Measurements from ENCODE around the gene PDE11A.

DNA sequence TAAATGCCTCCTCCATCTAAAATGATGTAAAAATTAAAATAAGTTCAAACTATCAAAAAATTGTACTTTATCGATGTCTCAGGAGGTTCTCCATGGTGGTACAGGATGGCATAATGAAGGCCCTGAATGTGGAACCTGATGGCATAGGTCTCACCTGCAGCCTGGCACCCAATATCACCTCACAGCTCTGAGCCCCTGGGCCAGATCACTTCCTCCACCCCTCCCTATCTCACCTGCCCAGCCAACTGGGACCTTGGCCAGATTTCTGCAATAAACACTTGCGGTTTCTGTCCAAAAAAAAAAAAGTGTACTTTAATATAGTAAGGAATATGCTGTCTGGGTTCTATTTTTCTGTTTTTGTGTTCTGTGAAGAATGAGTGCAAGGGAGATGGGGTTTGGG is 33.0 kb upstream of the PDE11A start:
- TF ChIP-seq, protein P1, sequence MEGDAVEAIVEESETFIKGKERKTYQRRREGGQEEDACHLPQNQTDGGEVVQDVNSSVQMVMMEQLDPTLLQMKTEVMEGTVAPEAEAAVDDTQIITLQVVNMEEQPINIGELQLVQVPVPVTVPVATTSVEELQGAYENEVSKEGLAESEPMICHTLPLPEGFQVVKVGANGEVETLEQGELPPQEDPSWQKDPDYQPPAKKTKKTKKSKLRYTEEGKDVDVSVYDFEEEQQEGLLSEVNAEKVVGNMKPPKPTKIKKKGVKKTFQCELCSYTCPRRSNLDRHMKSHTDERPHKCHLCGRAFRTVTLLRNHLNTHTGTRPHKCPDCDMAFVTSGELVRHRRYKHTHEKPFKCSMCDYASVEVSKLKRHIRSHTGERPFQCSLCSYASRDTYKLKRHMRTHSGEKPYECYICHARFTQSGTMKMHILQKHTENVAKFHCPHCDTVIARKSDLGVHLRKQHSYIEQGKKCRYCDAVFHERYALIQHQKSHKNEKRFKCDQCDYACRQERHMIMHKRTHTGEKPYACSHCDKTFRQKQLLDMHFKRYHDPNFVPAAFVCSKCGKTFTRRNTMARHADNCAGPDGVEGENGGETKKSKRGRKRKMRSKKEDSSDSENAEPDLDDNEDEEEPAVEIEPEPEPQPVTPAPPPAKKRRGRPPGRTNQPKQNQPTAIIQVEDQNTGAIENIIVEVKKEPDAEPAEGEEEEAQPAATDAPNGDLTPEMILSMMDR (IDR thresholded peaks at IDR 0.05 in 2 of 3, conservative IDR thresholded peaks at IDR 0.05 in 1 of 3; ENCODE audit: borderline replicate concordance in 1 of 3, insufficient read depth in 1 of 3, low read depth in 2 of 3, low read length in 2 of 3), result no peak
- no peak for TF ChIP-seq FOSL1 (IDR thresholded peaks at IDR 0.05; ENCODE audit: low read depth)
- TF ChIP-seq SP1 (IDR thresholded peaks at IDR 0.05; ENCODE audit: low read depth), result no peak
- TF ChIP-seq POLR2AphosphoS5 (IDR thresholded peaks at IDR 0.05; ENCODE audit: low read depth, low read length), result no peak
- TF ChIP-seq, protein P2, sequence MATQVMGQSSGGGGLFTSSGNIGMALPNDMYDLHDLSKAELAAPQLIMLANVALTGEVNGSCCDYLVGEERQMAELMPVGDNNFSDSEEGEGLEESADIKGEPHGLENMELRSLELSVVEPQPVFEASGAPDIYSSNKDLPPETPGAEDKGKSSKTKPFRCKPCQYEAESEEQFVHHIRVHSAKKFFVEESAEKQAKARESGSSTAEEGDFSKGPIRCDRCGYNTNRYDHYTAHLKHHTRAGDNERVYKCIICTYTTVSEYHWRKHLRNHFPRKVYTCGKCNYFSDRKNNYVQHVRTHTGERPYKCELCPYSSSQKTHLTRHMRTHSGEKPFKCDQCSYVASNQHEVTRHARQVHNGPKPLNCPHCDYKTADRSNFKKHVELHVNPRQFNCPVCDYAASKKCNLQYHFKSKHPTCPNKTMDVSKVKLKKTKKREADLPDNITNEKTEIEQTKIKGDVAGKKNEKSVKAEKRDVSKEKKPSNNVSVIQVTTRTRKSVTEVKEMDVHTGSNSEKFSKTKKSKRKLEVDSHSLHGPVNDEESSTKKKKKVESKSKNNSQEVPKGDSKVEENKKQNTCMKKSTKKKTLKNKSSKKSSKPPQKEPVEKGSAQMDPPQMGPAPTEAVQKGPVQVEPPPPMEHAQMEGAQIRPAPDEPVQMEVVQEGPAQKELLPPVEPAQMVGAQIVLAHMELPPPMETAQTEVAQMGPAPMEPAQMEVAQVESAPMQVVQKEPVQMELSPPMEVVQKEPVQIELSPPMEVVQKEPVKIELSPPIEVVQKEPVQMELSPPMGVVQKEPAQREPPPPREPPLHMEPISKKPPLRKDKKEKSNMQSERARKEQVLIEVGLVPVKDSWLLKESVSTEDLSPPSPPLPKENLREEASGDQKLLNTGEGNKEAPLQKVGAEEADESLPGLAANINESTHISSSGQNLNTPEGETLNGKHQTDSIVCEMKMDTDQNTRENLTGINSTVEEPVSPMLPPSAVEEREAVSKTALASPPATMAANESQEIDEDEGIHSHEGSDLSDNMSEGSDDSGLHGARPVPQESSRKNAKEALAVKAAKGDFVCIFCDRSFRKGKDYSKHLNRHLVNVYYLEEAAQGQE (IDR thresholded peaks at IDR 0.05; ENCODE audit: low read depth), result no peak
- no peak for TF ChIP-seq RAD21 (IDR thresholded peaks at IDR 0.05; ENCODE audit: low read depth)
- TF ChIP-seq ZNF274 (IDR thresholded peaks at IDR 0.05; ENCODE audit: low read depth, low read length), result no peak
- TF ChIP-seq SIN3A (IDR thresholded peaks at IDR 0.05; ENCODE audit: low read depth), result no peak
- TF ChIP-seq SRF (IDR thresholded peaks at IDR 0.05; ENCODE audit: low read depth), result no peak
- TF ChIP-seq CEBPB (IDR thresholded peaks at IDR 0.05; ENCODE audit: low read depth), result no peak
- no peak for TF ChIP-seq EZH2 (IDR thresholded peaks at IDR 0.05)
- TF ChIP-seq MAX (IDR thresholded peaks at IDR 0.05), result no peak
- no peak for TF ChIP-seq ZFX (IDR thresholded peaks at IDR 0.05)
- no peak for TF ChIP-seq POLR2A (IDR thresholded peaks at IDR 0.05; ENCODE audit: borderline replicate concordance, extremely low read depth, insufficient read depth, insufficient read length)
